Measurements from ENCODE around the gene RUFY1. TPM values are rescaled to one million over a fixed set of nuclear protein-coding genes. Genes with fewer than 3 reads are reported as not detected.
A peak's percentile ranks its signal among the peaks of the same experiment; 100 is the strongest.
"Not testable (repeated sequence)": the region's sequence is repeated elsewhere in the genome, so short reads cannot be mapped to it uniquely, and the experiment has no call there.

Gene RUFY1
- total RNA-seq, 1 donor from 2014 or later, result 20.5 TPM

GRCh38 chr5:179614745-179615144 is 64.4 kb downstream of the RUFY1 start:
- no peak for ATAC-seq (ENCODE audit: poor library complexity)
- intact Hi-C loops (cut with DNase I), result loop anchor here (10.0 kb wide), 1 partner anchor 110 kb away; no protein-coding TSS in a partner anchor
- DNase-seq, result no peak

- DNase-seq (no peak), ATAC-seq (ENCODE audit: poor library complexity) (no peak)
- intact Hi-C loops (cut with DNase I), result loop anchor here (10.0 kb wide), 1 partner anchor 110 kb away; no protein-coding TSS in a partner anchor
Measured at GRCh38 chr5:179615203-179615602, 64.8 kb downstream of the RUFY1 start.

- DNase-seq (no peak), ATAC-seq (ENCODE audit: poor library complexity) (no peak)
- intact Hi-C loops (cut with DNase I), result loop anchor here (10.0 kb wide), 1 partner anchor 109 kb away; no protein-coding TSS in a partner anchor
Measured at GRCh38 chr5:179616002-179616594, 65.7 kb downstream of the RUFY1 start.

DNA sequence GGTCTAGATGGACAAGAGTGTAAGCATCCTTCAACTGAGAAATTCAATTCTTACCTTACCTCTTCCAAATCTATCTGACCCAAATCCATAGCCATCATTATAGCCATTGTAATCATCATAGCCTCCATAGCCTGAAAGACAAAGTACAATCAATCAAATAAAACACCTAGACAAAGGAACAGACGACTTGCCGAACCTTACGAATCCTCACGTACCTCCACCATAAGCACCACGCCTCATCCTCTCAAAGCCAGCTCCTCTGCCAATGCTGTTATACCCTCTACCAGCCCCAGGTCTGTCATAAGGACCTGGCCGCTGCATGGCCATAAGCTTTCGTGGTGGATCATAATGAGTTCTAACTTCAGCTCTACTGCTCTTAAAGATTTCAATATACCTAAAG is 67.6 kb downstream of the RUFY1 start:
- ATAC-seq (ENCODE audit: poor library complexity), result no peak
- intact Hi-C loops (cut with DNase I), result loop anchor here (10.0 kb wide), 1 partner anchor 107 kb away; no protein-coding TSS in a partner anchor
- no peak for DNase-seq

- DNase-seq (no peak), ATAC-seq (ENCODE audit: poor library complexity) (no peak)
- intact Hi-C loops (cut with DNase I), result loop anchor here (10.0 kb wide), 1 partner anchor 106 kb away; no protein-coding TSS in a partner anchor
Measured at GRCh38 chr5:179618923-179619554, 68.7 kb downstream of the RUFY1 start.

GRCh38 chr5:179619776-179620175 is 69.4 kb downstream of the RUFY1 start:
- intact Hi-C loops (cut with DNase I), result loop anchor here (10.0 kb wide), 1 partner anchor 105 kb away; no protein-coding TSS in a partner anchor
- ATAC-seq (ENCODE audit: poor library complexity) (no peak), DNase-seq (no peak)

DNA sequence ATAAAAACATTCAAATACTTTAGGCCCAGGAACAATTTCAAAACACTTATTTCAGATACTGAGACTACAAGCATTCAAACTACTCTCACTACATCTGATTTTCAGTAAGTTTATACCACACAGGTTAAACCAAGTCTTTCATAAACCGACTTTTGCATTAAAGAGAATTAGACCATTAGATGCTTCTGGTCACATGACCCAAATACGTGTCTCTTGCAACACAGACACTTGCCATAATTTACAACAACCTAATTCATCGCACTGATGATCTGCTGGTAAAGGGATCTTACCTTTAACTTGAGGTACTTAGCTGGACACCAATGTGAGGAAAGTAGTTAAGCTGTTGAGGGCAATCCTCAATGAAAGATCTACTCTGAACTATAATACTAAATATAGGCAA is 69.9 kb downstream of the RUFY1 start:
- intact Hi-C loops (cut with DNase I), result no loop called here
- DNase-seq (no peak), ATAC-seq (ENCODE audit: poor library complexity) (no peak)

GRCh38 chr5:179620703-179621350 is 70.5 kb downstream of the RUFY1 start:
- intact Hi-C loops (cut with DNase I), result no loop called here
- DNase-seq, result no peak
- no peak for ATAC-seq (ENCODE audit: poor library complexity)

- ATAC-seq (ENCODE audit: poor library complexity) (no peak), DNase-seq (no peak)
- intact Hi-C loops (cut with DNase I), result no loop called here
Measured at GRCh38 chr5:179621551-179622214, 71.3 kb downstream of the RUFY1 start.

DNA sequence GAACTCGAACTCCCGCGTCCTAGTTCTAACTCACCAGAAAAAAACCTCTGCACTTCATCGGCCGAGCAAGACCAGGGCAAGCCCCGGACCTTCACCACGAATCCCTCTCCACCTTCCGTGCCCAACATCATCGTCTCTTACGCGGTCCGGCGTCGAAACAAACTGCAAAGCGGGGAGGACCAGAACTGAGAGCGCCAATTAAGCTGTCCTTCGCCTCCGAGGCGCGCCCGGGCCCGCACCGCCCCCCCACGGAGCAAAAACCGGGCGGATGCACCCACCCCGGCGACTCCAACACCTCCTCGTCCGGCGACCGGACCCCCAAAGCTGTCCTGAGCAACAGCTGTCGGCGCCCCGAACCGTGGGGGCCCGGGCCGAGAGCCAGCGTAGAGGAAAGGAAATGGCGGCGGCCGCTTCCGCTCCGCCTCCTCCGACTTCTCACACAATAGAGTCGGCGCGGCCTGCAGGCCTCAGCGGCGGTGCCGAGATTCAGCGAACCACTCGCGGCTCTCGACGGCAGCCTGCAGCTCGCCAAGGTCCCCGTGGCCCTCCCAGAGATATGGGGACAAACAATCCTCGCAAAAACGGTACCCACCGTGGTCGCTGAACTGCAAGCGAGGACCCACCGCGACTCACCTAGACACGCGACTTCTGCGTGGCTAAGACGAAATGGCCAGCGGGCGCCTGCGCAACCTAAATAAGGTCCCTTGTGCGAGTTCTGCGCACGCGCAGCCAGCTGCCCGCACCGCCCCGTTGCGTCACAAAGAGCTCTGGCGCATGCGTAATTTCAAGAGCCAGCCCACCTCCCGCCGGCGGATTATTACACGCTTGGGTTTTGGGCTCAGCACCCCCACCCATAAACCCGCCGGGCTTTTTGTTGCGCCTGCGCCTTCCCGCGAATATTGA is 72.9 kb downstream of the RUFY1 start, which contains the start of gene HNRNPH1:
TSS of gene HNRNPH1 (minus strand) at position 669 of the 903 bp plus-strand sequence. CDS start at position 131, 538 bp downstream.
- peak; percentile 98 for DNase-seq
- intact Hi-C loops (cut with DNase I), result no loop called here
- peak; percentile 92 for ATAC-seq (ENCODE audit: poor library complexity)

GRCh38 chr5:179623906-179624741 is 73.8 kb downstream of the RUFY1 start:
- ATAC-seq (ENCODE audit: poor library complexity) (peak; percentile 8), DNase-seq (no peak)
- intact Hi-C loops (cut with DNase I), result no loop called here

DNA sequence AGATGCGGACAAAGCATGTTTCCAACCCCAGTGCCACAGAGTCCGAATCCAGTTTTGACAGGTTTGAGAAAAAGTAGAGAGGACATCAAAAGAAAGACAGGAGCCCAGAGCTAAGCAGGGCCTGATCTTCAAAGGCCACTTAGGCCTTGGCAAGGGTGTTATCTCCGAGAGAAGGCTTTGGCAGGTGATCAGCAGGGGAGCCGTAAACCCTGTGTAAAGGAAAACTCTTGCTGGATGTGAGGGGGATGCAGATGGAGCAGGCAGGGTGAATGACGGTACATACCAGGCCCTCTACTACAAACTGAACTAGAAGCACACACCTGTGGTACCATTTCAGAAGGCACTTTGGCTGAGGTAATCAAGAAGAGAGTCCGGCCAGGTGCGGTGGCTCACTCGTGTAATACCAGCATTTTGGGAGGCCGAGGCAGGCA is 74.5 kb downstream of the RUFY1 start:
- ATAC-seq (ENCODE audit: poor library complexity) (no peak), DNase-seq (no peak)
- intact Hi-C loops (cut with DNase I), result no loop called here

GRCh38 chr5:179633501-179634369 is 83.4 kb downstream of the RUFY1 start:
- intact Hi-C loops (cut with DNase I); ATAC-seq (ENCODE audit: poor library complexity); DNase-seq: not testable (repeated sequence)

- intact Hi-C loops (cut with DNase I); DNase-seq: not testable (repeated sequence)
- peak; percentile 99 for ATAC-seq (ENCODE audit: poor library complexity)
Measured at GRCh38 chr5:179634370-179635172, 84.2 kb downstream of the RUFY1 start.

DNA sequence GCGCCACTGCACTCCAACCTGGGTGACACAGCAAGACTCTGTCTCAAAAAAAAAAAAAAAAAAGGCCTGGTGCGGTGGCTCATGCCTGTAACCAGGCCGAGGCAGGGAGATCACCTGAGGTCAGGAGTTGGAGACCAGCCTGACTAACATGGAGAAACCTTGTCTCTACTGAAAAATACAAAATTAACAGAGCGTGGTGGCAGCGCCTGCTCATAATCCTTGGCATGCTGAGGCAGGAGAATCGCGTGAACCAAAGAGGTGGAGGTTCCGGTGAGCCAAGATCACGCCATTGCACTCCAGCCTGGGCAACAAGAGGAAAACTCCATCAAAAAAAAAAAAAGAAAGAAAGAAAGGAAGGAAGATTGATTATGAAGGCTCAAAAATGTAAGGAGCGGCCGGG is 88.9 kb downstream of the RUFY1 start:
- ATAC-seq (ENCODE audit: poor library complexity); intact Hi-C loops (cut with DNase I): not testable (repeated sequence)

More for the DNA sequence above, 88.9 kb downstream of the RUFY1 start:
- DNase-seq, result not testable (repeated sequence)
